GM18909 (cell line): ENCODE data around the gene MUC5B.

Source experiments
- ATAC-seq: cut with Tn5 transposase; IDR thresholded peaks from one replicate; pipeline ENCODE4 v1.9.1; 2021; ENCODE audit warnings: mild to moderate bottlenecking; ENCODE audit not compliant: unreplicated experiment, poor library complexity

The MUC5B gene

DNA sequence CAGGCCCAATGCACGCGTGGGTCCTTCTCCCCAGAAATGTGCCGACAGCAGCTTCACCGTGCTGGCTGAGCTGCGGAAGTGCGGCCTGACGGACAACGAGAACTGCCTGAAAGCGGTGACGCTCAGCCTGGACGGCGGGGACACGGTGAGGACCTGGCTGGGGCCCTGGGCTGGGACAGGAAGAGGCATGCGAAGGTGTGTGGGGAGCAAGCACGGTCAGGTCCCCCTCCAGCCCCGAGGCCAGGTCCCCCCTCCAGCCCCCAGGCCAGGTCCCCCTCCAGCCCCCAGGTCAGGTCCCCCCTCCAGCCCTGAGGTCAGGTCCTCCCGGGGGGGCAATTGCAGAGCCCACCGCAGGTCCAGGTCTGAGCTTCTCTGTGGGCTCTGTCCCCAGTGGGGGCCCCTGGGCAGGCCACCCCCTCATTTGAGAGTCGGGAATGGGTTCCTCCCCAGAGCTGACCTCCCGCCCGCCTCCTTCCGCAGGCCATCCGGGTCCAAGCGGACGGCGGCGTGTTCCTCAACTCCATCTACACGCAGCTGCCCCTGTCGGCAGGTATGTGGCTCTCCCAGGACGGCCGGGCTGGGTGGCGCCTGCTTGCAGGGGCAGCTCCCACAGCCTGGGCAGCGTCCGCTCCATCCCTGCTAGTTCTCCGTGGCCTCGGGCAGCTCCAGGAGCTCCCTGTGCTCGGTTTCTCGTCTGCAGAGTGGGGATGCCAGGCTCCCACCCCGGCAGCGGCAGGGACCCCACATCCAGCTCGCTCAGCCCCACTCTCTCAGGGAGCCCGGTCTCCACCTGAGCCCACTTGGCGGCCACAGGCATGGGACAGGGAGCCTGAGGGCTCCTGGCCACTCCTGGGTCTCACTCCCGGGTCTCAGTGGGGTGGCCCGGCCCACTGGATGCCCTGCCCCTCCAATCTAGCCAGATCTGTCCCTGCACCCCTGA is 7.9 kb downstream of the MUC5B start:
- no peak for ATAC-seq

DNA sequence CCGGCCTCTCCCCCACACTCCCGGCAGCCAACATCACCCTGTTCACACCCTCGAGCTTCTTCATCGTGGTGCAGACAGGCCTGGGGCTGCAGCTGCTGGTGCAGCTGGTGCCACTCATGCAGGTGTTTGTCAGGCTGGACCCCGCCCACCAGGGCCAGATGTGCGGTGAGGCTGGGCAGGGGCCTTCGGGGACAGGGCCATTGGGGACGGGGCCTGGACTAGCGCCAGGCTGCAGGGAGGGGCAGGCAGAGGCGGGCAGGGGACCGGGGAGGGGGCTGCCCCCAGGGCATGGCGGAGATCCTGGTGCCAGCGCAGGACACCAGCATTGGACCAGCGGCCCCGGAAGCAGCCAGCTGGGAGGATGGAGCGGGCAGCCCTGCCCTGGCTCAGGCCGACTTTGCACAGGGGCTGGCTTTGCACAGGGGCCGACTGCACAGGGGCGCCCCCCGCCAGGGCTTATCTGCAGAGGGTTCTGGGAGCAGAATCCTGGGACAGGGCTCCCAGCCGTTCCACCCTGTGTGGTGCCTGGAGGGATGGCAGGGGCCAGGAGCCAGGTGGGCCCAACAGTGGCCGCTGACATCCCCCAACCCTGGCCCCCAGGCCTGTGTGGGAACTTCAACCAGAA is 8.6 kb downstream of the MUC5B start:
- ATAC-seq = no peak

DNA sequence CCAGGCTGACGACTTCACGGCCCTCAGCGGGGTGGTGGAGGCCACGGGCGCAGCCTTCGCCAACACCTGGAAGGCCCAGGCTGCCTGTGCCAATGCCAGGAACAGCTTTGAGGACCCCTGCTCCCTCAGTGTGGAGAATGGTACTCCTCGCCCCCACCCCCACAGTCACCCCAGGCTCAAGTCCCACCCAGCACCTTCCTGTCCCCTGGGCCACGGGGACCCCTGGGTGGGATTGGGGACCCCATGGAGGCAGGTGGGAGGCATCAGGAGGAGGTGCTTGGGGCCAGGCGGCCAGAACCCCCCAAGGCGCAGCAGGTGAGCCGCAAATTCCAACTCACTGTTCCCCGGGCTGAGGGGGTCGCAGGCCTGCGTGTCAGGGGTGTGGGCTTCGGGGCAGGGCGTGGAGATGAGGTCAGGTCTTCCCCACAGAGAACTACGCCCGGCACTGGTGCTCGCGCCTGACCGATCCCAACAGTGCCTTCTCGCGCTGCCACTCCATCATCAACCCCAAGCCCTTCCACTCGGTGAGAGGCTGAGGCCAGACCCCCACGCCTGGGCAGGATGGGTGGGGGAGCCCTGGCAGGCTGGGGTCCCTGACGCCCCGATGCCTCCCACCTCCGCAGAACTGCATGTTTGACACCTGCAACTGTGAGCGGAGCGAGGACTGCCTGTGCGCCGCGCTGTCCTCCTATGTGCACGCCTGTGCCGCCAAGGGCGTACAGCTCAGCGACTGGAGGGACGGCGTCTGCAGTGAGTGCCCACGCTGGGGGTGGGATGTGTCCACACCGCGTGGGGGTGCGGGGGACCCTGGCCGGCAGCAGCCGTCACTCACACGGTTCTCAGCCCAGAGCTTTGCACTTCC is 9.4 kb downstream of the MUC5B start:
- ATAC-seq = no peak

DNA sequence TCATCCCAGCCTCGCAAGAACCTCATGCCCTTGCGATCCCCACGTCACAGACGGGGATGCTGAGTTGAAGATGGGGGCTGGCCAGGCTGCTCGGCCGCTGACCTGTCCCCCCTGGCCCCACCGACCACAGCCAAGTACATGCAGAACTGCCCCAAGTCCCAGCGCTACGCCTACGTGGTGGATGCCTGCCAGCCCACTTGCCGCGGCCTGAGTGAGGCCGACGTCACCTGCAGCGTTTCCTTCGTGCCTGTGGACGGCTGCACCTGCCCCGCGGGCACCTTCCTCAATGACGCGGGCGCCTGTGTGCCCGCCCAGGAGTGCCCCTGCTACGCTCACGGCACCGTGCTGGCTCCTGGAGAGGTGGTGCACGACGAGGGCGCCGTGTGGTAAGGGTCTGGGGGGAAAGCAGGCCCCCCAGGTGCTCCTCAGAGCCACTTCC is 10.0 kb downstream of the MUC5B start:
- no peak for ATAC-seq

DNA sequence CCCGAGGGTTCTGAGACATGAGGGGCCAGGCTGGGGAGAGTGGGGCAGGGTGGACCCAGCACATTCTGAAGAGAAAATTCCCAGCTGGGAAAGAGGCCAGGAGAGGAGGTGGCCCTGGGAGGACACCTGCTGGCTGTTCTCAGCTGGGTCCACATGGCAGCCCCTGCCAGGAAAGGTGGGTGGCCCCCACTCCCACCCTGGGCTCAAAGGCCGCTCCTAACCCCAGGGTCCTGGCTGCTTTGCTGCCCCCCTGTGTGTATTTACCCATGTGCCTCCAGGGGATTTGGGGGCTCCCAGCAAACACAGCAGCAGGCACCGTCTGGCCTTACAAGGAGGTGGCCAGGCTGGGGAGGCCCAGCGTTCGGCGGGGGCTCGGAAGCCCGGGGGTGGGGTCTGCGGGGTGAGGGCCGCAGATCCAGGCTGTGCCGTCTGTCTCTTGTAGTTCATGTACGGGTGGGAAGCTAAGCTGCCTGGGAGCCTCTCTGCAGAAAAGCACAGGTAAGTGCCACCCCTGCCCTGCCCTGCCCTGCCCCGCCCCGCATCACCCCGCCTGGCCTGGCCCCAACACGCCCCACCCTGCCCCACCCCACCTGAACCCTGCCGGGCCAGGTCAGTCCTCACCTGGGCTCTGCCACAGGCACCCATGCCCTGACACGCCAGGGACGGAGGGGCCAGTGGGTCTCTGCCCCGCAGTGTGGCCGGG is 10.6 kb downstream of the MUC5B start:
- ATAC-seq = no peak

DNA sequence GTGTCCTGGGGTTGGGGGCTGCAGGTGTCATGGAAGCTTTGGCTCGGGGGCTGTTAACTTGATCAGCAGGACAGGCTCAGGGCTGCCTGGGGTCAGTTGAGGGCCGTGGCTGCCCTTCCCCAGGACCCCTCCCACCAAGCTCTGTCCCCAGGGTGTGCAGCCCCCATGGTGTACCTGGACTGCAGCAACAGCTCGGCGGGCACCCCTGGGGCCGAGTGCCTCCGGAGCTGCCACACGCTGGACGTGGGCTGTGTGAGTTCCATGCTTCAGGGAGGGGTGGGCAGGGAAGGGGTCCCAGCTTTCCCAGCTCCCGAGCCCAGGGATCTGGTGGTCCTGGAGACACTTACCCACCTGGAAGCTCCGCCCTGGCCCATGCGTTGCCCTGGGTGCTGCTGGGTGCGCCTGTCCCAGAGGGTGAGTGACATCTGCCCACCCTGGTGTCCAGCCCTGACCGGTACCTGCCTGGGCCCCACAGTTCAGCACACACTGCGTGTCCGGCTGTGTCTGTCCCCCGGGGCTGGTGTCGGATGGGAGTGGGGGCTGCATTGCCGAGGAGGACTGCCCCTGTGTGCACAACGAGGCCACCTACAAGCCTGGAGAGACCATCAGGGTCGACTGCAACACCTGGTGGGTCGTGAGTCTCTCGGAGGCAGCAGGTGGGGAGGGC is 11.3 kb downstream of the MUC5B start:
- no peak for ATAC-seq

DNA sequence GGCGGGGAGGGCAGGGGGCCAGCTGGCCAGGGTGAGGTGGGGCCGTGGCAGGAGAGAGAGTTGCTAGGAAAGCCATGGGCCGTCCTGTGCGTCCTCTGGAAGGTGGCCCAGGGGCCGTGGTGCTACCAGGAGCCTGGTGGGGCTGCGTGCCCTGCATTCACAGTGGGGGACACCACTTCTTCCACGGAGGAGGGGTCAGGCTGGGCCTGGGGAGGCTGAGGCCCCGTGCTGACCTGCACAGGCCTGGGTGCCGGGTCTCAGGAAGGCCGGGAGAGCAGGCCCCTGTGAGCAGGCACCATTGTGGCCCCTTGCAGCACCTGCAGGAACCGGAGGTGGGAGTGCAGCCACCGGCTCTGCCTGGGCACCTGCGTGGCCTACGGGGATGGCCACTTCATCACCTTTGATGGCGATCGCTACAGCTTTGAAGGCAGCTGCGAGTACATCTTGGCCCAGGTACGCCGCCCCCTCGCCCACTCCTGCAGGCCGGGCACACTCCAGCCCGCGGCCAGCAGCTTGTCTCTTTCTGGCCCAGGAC is 12.0 kb downstream of the MUC5B start:
- ATAC-seq = no peak

DNA sequence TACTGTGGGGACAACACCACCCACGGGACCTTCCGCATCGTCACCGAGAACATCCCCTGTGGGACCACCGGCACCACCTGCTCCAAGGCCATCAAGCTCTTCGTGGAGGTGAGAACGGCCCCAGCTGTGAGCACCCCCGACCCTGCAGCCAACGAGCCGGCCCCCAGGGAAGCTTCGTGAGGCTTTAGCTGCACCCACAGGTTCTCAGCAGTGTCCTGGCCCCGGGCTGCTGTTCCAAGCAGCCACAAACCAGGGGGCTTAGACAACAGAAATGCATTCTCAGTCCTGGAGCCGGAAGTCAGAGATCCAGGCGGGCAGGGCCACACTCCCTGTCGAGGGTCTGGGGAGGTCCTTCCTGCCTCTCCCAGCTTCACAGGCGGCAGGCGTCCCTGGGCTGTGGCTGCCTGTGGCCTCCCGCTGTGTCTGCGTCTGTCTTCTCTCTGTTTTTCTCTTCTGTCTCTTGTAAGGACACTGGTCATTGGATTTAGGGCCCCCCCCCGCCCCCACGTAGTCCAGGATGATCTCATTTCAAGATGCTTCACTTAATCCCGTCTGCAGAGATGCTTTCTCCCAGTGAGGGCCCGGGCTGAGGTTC is 12.5 kb downstream of the MUC5B start:
- ATAC-seq = no peak

DNA sequence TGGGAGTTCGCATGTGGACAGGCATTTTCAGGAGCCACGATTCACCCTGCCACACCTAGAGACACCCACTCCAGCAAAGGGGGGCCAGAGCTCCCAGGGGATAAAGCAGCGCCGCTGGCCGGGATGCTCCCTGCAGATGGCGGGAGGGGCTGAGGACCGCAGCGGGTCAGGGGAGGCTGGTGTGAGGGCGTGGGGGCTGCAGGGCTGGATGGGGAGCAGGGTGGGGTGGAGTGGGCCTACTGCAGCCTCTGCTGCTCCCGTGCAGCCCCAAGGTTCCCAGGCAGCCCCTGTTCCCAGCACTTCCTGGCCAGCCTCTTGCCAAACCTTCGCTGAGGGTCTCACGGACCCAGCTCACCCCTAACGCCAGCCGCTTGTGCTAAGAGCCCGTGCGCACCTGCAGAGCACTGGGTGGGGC is 13.0 kb downstream of the MUC5B start:
- ATAC-seq = no peak

DNA sequence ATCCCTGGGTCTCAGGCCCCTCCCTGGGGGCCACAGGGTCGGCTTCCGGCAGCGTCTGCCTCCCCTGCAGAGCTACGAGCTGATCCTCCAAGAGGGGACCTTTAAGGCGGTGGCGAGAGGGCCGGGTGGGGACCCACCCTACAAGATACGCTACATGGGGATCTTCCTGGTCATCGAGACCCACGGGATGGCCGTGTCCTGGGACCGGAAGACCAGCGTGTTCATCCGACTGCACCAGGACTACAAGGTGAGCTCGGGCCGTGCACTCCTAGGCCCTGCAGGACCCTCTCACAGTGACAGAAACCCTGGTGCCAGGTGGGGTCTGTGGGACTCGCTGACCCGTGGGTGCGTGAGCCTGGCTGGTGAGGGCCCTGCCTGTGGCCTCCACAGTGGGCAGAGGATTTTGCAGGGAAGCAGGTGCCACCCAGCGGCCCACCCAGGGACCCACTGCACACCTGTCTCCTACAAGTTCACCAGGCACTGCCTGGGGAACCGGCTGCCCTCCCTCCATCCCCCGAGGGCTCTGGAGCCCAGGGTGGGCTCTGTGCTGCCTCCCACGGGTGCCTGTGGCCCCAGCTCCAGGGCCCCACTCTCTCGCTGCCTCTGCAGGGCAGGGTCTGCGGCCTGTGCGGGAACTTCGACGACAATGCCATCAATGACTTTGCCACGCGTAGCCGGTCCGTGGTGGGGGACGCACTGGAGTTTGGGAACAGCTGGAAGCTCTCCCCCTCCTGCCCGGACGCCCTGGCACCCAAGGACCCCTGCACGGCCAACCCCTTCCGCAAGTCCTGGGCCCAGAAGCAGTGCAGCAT is 13.7 kb downstream of the MUC5B start:
- ATAC-seq = no peak

DNA sequence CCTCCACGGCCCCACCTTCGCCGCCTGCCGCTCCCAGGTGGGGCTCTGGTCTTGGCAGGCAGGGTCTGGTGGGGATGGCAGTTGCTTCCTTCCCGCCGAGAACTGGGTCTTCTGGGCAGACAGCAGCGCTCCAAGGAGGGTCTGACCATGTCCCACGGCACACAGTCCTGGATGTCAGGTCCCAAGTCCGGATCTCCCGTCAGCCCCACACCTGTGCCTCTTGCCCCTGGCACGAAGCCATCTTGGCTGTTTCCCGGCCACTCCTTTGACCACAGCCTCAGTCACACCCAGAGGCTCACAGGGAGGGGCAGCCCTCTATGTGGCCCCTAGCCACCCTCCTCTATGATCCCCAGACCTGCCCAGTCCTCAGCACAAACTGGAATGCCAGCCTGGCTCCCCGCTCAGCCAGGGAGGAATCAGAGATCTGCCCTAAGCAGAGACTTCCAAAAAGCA is 14.3 kb downstream of the MUC5B start:
- no peak for ATAC-seq

DNA sequence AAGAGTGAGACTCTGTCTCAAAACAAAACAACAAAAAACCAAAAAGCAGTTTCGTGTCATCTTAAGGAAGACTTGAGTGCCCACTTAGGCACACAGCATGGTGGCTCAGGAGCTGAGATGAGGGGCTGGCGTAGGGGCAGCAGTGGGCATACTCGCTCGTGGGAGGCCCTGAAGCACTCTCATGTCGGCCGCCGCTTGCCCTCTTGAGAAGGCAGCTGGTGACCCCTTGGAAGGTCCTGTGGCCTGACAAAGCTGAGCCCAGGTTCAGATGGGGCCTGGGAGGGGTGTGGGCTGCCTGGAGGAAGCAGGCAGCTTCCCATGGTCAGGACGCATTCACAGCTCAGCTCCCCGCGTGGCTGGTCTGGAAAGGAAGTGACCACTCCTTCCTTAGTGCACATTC is 15.0 kb downstream of the MUC5B start:
- ATAC-seq = no peak

DNA sequence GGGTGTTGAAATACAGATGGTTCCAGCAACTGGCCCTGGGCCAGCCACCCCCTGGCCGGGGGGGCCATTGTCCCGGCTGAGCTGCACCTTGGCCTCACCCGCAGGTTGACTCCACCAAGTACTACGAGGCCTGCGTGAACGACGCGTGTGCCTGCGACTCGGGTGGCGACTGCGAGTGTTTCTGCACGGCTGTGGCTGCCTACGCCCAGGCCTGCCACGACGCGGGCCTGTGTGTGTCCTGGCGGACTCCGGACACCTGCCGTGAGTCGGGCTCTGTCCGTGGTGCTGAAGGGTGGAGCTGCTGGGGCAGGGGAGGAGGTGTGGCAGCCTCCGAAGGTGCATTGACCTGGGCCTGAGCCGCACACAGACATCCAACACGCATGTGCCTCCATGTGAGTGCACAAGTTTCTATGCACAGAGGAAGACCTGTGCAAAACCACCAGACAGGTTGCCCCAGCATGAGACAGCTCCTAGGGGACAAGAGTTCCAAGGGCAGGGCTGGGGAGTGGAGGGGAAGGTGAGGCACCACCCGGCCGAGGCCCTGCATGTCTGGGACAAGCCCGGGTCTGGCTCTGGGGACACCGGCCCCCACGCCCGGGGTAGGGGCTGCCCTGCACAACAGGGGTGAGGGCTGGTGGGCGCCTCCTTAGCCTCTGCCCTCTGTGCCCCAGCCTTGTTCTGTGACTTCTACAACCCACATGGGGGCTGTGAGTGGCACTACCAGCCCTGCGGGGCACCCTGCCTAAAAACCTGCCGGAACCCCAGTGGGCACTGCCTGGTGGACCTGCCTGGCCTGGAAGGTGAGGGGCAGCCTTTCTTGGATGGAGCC is 16.1 kb downstream of the MUC5B start:
- no peak for ATAC-seq

DNA sequence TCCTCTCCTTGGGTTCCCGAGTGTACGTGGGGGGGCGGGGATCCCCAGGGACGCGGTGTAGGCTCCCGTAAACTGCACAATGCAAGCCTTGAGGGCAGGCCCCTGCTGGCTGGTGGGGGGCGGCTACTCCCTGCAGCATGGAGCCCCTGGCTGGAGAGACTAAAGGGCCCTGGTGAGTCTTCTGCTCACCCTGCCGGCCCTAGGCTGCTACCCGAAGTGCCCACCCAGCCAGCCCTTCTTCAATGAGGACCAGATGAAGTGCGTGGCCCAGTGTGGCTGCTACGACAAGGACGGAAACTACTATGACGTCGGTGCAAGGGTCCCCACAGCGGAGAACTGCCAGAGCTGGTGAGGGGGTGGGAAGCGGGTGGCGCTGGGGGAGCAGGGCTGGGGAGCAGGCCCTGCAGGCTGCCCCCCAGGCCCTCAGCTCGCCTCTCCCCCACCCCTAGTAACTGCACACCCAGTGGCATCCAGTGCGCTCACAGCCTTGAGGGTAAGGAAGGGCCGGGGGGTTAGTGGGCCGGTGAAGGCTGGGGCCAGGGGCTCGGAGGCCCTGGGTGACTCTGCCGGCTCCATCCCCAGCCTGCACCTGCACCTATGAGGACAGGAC is 16.8 kb downstream of the MUC5B start:
- no peak for ATAC-seq

DNA sequence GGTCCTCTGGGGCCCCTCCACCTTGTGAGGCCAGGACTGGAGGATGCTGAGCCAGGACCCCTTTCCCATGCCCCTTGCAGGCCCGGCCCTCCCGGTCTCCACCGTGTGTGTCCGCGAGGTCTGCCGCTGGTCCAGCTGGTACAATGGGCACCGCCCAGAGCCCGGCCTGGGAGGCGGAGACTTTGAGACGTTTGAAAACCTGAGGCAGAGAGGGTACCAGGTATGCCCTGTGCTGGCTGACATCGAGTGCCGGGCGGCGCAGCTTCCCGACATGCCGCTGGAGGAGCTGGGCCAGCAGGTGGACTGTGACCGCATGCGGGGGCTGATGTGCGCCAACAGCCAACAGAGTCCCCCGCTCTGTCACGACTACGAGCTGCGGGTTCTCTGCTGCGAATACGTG is 17.9 kb downstream of the MUC5B start:
- no peak for ATAC-seq

DNA sequence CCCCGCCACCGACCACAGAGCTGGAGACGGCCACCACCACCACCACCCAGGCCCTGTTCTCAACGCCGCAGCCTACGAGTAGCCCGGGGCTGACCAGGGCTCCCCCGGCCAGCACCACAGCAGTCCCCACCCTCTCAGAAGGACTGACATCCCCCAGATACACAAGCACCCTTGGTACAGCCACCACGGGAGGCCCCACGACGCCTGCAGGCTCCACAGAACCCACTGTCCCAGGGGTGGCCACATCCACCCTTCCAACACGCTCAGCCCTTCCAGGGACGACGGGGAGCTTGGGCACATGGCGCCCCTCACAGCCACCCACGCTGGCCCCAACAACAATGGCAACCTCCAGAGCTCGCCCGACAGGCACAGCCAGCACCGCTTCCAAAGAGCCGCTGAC is 18.8 kb downstream of the MUC5B start:
- ATAC-seq = no peak

DNA sequence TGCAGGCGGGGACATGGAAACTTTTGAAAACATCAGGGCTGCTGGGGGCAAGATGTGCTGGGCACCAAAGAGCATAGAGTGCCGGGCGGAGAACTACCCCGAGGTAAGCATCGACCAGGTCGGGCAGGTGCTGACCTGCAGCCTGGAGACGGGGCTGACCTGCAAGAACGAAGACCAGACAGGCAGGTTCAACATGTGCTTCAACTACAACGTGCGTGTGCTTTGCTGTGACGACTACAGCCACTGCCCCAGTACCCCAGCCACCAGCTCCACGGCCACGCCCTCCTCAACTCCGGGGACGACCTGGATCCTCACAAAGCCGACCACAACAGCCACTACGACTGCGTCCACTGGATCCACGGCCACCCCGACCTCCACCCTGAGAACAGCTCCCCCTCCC is 19.4 kb downstream of the MUC5B start:
- ATAC-seq = no peak
